HepG2 (cell line): Measurements from ENCODE around the gene DNAAF3. TPM values are rescaled to one million over a fixed set of nuclear protein-coding genes. Genes with fewer than 3 reads are reported as not detected.

ENCODE experiments used
- CBX1 ChIP-seq: IDR thresholded peaks from one replicate; pipeline ENCODE4 v1.6.1; 2016; ENCODE audit warnings: antibody characterized with exemption, low read depth
- ETS1 ChIP-seq: sonication (generic); formaldehyde crosslinking; IDR thresholded peaks from 2 replicates; pipeline ENCODE4 v1.4.0; 2020; ENCODE audit warnings: missing genetic modification reagents
- KDM2A ChIP-seq: sonication (generic); formaldehyde crosslinking; IDR thresholded peaks from 2 replicates; pipeline ENCODE4 v1.4.0; 2020; ENCODE audit warnings: low read depth, missing genetic modification reagents, borderline replicate concordance
- MAFG ChIP-seq: sonication (generic); formaldehyde crosslinking; IDR thresholded peaks from 2 replicates; pipeline ENCODE4 v1.5.1; 2020; ENCODE audit warnings: mild to moderate bottlenecking, missing genetic modification reagents
- NR2F6 ChIP-seq, 2 experiments: IDR thresholded peaks; 2 replicates each; pipeline ENCODE4 v1.6.1; 2016; ENCODE audit warnings: antibody characterized with exemption in 1 of 2, mild to moderate bottlenecking in 1 of 2
- SSRP1 ChIP-seq: IDR thresholded peaks from 2 replicates; pipeline ENCODE4 v1.6.1; 2016; ENCODE audit warnings: control low read depth
- SYNCRIP ChIP-seq: fragments of 200-400 bp; formaldehyde crosslinking; IDR thresholded peaks from 2 replicates; pipeline ENCODE4 v1.6.1; 2018; ENCODE audit warnings: mild to moderate bottlenecking, low read depth, low read length; ENCODE audit not compliant: insufficient read depth
- TCF7 ChIP-seq: sonication (generic); IDR thresholded peaks from 2 replicates; pipeline ENCODE4 v1.6.1; 2016; ENCODE audit warnings: antibody characterized with exemption, low read depth
- TP53 ChIP-seq: sonication (generic); formaldehyde crosslinking; conservative IDR thresholded peaks from 2 replicates; pipeline ENCODE4 v1.4.0; 2020; ENCODE audit warnings: missing genetic modification reagents
- ZNF17 ChIP-seq: sonication (generic); formaldehyde crosslinking; IDR thresholded peaks from 2 replicates; pipeline ENCODE4 v1.5.0; 2020; ENCODE audit warnings: mild to moderate bottlenecking, missing genetic modification reagents
- ZNF552 ChIP-seq: sonication (generic); formaldehyde crosslinking; IDR thresholded peaks from 2 replicates; pipeline ENCODE4 v1.9.0; 2022; ENCODE audit warnings: missing genetic modification reagents, mild to moderate bottlenecking, borderline replicate concordance
- polyA plus RNA-seq, 8 experiments: library from polyadenylated mRNA; depleted of rRNA in 3 of 8; stranded (reverse) in 7 of 8; unstranded in 1 of 8; fragments of >200 nt; fragmentation: Illumina TruSeq in 4 of 8; extraction: Trizol in 4 of 8; gene quantifications; 2 replicates each; pipeline versions ENCODE4 v1.2.1 to v1.2.3, GENCODE V29; 2011 to 2016; ENCODE audit warnings: low read depth in 4 of 8, missing spikeins in 1 of 8, mixed read lengths in 1 of 8; ENCODE audit not compliant: insufficient read depth in 1 of 8
- total RNA-seq, 5 experiments: library from RNA; depleted of rRNA; stranded (reverse); fragments of >200 nt; fragmentation: Illumina TruSeq; extraction: Trizol; gene quantifications; 2 replicates each; pipeline ENCODE4 v1.2.3, GENCODE V29; 2016; ENCODE audit warnings: low read depth in 1 of 5
- TF ChIP-seq, protein P1 (sequence below): fragments of 450-650 bp; IDR thresholded peaks from 2 replicates; pipeline ENCODE4 v1.6.1; 2017
- TF ChIP-seq, protein P2 (sequence below): IDR thresholded peaks from 2 replicates; pipeline ENCODE4 v1.6.1; 2012; ENCODE audit warnings: low read depth, low read length, improper control_type of control experiment

The DNAAF3 gene
- total and polyA plus RNA-seq, 2 of the 13 experiments (the other 11 are each of a cell fraction or from before 2014, with no cell fraction given) = 0.30 to 0.40 TPM

- TF ChIP-seq SYNCRIP (no peak), ZNF552 (CRISPR knock-in tag) (no peak), CBX1 (no peak), TP53 (CRISPR knock-in tag) (no peak), NR2F6 (IDR thresholded peaks at IDR 0.05) (no peak), NR2F6 (CRISPR knock-in tag; IDR thresholded peaks at IDR 0.05) (no peak), ZNF17 (CRISPR knock-in tag) (no peak), KDM2A (CRISPR knock-in tag) (peak; percentile 63; the same call in 1 of the 2 replicates), MAFG (CRISPR knock-in tag) (no peak), TCF7 (no peak), SSRP1 (CRISPR knock-in tag) (no peak), ETS1 (CRISPR knock-in tag) (no peak)
- TF ChIP-seq, protein P1, sequence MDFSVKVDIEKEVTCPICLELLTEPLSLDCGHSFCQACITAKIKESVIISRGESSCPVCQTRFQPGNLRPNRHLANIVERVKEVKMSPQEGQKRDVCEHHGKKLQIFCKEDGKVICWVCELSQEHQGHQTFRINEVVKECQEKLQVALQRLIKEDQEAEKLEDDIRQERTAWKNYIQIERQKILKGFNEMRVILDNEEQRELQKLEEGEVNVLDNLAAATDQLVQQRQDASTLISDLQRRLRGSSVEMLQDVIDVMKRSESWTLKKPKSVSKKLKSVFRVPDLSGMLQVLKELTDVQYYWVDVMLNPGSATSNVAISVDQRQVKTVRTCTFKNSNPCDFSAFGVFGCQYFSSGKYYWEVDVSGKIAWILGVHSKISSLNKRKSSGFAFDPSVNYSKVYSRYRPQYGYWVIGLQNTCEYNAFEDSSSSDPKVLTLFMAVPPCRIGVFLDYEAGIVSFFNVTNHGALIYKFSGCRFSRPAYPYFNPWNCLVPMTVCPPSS = no peak
- TF ChIP-seq, protein P2, sequence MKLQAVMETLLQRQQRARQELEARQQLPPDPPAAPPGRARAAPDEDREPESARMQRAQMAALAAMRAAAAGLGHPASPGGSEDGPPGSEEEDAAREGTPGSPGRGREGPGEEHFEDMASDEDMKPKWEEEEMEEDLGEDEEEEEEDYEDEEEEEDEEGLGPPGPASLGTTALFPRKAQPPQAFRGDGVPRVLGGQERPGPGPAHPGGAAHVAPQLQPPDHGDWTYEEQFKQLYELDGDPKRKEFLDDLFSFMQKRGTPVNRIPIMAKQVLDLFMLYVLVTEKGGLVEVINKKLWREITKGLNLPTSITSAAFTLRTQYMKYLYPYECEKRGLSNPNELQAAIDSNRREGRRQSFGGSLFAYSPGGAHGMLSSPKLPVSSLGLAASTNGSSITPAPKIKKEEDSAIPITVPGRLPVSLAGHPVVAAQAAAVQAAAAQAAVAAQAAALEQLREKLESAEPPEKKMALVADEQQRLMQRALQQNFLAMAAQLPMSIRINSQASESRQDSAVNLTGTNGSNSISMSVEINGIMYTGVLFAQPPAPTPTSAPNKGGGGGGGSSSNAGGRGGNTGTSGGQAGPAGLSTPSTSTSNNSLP = no peak
Measured at GRCh38 chr19:55178781-55179599, 12.6 kb upstream of the DNAAF3 start (continued).
